ENCODE data around the gene BEAN1. TPM values are rescaled to one million over a fixed set of nuclear protein-coding genes. Genes with fewer than 3 reads are reported as not detected.

Gene BEAN1, protein sequence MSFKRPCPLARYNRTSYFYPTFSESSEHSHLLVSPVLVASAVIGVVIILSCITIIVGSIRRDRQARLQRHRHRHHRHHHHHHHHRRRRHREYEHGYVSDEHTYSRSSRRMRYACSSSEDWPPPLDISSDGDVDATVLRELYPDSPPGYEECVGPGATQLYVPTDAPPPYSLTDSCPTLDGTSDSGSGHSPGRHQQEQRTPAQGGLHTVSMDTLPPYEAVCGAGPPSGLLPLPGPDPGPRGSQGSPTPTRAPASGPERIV
- not detected for total RNA-seq

DNA sequence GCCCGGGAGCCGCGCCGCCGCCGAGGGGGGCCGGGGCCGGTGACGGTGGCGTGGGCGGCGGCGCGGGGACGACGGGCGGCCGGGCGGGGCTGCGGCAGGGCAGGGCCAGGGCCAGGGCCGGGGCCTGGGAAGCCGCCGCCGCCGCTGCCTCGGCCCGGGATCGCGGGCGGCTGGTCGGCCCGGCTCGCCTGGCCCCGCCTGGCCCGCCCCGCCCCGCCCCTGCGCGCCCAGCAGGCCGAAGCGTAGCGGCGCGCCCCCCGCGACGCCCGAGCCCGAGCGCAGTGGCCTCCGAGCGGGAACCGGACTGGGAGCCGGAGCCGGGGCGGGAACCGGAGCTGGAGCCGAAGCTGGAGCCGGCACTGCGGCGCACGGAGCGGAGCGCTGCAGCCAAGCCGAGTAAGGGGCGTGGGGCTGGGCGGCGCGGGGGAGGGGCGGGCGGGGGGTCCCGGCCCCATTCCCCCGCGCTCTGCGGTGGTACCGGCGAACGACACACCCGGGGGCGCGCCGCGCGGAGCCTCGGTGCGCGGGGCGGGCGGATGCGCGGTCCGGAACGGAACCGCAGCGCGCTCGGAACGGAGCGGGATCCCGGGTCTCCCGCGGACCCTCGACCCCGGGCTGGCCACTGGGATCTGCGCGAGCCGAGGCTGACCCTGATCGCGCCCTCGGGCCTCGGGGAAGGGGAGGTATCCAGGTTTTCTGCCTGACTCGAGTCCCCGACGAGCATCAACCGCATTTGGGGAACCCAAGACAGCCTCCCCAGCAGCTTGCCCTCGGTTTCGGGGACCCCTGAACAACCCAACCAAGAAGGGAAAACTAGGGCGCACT, at the start of gene BEAN1:
Gene BEAN1 (plus strand): TSS at position 260 of the 825 bp plus-strand sequence. CDS start 10,382 bp downstream, outside the sequence.
- H3K27me3 ChIP-seq = peaks cover 0 to 13% of the 10 kb centered on the region in 2 donors
- no peak for TF ChIP-seq POLR2A (IDR thresholded peaks at IDR 0.05)
- TF ChIP-seq, protein P1, sequence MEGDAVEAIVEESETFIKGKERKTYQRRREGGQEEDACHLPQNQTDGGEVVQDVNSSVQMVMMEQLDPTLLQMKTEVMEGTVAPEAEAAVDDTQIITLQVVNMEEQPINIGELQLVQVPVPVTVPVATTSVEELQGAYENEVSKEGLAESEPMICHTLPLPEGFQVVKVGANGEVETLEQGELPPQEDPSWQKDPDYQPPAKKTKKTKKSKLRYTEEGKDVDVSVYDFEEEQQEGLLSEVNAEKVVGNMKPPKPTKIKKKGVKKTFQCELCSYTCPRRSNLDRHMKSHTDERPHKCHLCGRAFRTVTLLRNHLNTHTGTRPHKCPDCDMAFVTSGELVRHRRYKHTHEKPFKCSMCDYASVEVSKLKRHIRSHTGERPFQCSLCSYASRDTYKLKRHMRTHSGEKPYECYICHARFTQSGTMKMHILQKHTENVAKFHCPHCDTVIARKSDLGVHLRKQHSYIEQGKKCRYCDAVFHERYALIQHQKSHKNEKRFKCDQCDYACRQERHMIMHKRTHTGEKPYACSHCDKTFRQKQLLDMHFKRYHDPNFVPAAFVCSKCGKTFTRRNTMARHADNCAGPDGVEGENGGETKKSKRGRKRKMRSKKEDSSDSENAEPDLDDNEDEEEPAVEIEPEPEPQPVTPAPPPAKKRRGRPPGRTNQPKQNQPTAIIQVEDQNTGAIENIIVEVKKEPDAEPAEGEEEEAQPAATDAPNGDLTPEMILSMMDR (IDR thresholded peaks at IDR 0.05) = no peak
- no peaks in the 10 kb centered on the region for H3K9me3 ChIP-seq
- DNase-seq = peak in 1 of 3 donors; percentile 37
- peaks cover 0 to 18% (median 5%) of the 10 kb centered on the region in 4 donors for H3K4me1 ChIP-seq
- H3K36me3 ChIP-seq = no peaks in the 10 kb centered on the region
- H3K4me3 ChIP-seq = peak within 1 kb of the TSS; percentile 15 to 56 (median 49)
- no peak within 1 kb of the TSS for H3K27ac ChIP-seq

DNA sequence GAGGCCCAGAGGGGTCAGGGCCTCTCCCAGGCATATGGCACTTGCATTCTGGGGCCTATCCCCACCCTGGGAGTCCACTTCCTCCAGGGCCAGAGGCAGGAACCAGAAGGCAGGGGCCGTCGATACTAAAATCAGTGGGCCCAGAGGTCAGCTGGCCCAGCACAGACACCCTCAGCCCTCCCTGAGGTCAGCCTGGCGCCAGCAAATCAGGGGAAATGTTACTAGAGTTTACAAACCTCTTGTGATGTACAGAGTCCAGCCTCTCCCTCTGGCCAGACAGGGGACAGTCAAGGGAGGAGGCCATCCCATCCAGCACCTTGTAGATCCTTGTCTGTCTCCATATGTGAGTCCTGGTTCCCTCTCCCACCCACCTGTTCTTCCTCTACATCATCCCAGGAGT, 49.8 kb upstream of the BEAN1 start:
- DNase-seq = no peak

DNA sequence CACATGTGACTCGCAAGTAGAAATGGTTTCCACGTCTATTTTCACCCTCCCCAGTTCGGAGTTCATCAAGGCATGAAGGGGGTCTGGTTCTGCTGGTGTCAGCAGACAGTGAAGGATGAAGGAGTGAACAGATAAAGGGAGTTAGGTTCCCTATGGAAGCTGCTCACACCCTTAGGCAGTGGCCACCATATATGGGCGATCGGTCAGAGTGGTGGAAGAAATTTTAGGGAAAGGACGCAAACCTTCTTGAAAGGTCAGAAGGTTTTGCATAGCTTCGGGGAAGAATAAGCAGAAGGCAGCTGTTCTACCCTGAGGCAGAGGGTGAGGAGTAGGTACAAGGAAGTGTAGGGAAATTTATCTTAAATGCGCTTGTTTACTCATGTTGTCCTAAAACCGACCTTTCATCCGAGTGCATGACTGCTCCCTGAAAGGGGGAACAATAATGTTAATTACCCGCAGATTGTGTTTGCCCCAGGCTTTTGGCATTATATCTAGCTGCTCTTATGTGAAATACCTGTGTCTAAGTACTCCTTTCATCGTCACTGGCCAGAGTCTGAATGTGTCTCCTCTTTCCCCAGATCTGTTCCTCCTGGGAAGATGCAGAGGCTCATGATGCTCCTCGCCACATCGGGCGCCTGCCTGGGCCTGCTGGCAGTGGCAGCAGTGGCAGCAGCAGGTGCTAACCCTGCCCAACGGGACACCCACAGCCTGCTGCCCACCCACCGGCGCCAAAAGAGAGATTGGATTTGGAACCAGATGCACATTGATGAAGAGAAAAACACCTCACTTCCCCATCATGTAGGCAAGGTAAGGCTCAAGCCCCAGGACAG, 48.1 kb upstream of the BEAN1 start:
- no peaks in the 10 kb centered on the region for H3K27me3 ChIP-seq
- DNase-seq = no peak
- no peak overlapping the region for H3K4me3 ChIP-seq
- TF ChIP-seq POLR2A (IDR thresholded peaks at IDR 0.05) = no peak
- TF ChIP-seq, protein P1 (IDR thresholded peaks at IDR 0.05) = no peak
- H3K27ac ChIP-seq = no peak overlapping the region
- no peaks in the 10 kb centered on the region for H3K36me3 ChIP-seq
- no peaks in the 10 kb centered on the region for H3K9me3 ChIP-seq
- H3K4me1 ChIP-seq = no peaks in the 10 kb centered on the region

More for the DNA sequence above, 49.8 kb upstream of the BEAN1 start:
- Histone ChIP-seq H3K27me3 (no peaks in the 10 kb centered on the region), H3K4me3 (no peak overlapping the region), H3K9me3 (no peaks in the 10 kb centered on the region), H3K4me1 (no peaks in the 10 kb centered on the region), H3K36me3 (no peaks in the 10 kb centered on the region), H3K27ac (no peak overlapping the region)
- TF ChIP-seq, protein P1 (IDR thresholded peaks at IDR 0.05) = no peak
- no peak for TF ChIP-seq POLR2A (IDR thresholded peaks at IDR 0.05)

DNA sequence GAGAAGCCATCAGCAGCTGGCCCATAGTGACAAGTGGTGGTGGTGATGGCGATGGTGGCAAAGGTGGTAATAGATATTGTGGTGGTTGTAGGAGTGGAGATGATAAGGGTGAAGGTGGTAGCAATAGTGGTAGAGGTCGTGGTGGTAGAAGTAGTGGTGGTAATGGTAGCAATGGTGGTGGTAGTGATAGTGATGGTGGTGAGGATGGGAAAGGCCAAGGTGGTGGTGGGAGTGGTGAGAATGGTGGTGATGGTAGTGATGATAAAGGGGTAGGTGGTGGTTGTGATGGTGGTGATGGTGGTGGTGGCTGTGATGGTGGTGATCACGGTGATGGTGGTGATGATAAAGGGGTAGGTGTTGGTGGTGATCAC, 47.5 kb upstream of the BEAN1 start:
- TF ChIP-seq, protein P1 (IDR thresholded peaks at IDR 0.05) = no peak
- no peak for TF ChIP-seq POLR2A (IDR thresholded peaks at IDR 0.05)
- Histone ChIP-seq H3K36me3 (no peaks in the 10 kb centered on the region), H3K4me1 (no peaks in the 10 kb centered on the region), H3K27me3 (no peaks in the 10 kb centered on the region), H3K9me3 (no peaks in the 10 kb centered on the region), H3K27ac (no peak overlapping the region), H3K4me3 (no peak overlapping the region)
- no peak for DNase-seq

DNA sequence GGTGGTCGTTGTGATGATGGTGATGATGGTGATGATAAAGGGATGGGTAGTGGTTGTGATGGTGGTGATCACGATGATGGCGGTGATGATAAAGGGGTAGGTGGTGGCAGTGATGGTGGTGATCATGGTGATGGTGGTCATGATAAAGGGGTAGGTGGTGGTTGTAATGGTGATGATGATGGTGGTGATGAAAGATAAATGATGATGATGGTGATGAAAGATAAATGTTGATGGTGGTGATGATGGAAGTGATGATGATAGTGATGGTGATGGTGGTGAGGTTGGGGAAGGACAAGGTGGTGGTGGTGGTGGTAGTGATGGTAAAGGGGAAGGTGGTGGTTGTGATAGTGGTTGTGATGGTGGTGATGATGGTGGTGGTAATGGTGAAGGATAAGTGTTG, 46.7 kb upstream of the BEAN1 start:
- TF ChIP-seq POLR2A (IDR thresholded peaks at IDR 0.05) = no peak
- TF ChIP-seq, protein P1 (IDR thresholded peaks at IDR 0.05) = no peak
- no peaks in the 10 kb centered on the region for H3K4me1 ChIP-seq

More for the DNA sequence above, 46.7 kb upstream of the BEAN1 start:
- Histone ChIP-seq H3K36me3 (no peaks in the 10 kb centered on the region), H3K4me3 (no peak overlapping the region), H3K9me3 (no peaks in the 10 kb centered on the region), H3K27me3 (no peaks in the 10 kb centered on the region), H3K27ac (no peak overlapping the region)
- no peak for DNase-seq

Data from Peyer's patch (tissue), 4 donors.